SKM-1 (cell line): ENCODE measurements around the gene CAND2.
A peak's percentile ranks its signal among the peaks of the same experiment; 100 is the strongest.
"Not testable (repeated sequence)": the region's sequence is repeated elsewhere in the genome, so short reads cannot be mapped to it uniquely, and the experiment has no call there.

ENCODE experiments used
- DNase-seq: peaks from one replicate; lab custom pipeline; 2025; ENCODE audit not compliant: unreplicated experiment; lab: John Stamatoyannopoulos, UW

CAND2 gene

DNA sequence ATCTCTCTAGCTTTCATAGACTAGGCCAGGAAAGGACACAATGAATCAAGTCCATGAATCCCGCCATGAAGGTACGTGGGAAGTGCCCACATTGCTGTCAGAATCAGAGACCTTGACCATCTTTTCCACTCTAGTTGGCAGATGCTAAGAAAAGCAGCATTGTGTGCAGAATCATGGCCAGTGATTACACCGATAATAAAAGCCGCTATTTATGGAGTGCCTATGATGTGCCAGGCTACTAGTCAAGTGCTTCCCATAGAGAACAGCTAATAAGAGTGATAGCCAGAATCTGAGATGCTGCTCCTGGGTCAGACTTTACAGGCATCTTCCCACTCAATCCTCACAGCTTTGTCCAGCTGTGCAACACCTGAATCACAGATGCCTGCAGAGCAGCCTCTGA lies 58.1 kb downstream of the CAND2 start:
- DNase-seq, result no peak

DNA sequence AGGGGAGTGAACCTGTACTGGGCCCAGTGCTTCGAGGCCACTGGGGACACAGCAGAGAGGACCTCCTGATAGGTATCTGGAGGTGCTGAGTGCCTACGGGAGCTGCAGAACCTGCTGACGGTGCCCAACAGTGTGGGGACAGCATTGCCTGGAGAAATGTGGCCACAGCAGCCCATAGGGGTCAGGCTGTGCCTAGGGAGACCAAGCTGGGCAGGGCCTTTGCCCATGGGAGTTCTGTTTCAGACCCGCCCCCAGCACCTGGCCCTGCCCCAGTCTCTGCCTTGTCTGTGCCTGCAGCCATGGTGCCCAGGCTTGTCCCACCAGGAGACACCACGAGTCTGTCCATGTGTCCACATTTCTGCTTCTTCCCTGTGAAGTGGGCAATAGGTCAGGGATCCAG lies 60.1 kb downstream of the CAND2 start:
- no peak for DNase-seq

DNA sequence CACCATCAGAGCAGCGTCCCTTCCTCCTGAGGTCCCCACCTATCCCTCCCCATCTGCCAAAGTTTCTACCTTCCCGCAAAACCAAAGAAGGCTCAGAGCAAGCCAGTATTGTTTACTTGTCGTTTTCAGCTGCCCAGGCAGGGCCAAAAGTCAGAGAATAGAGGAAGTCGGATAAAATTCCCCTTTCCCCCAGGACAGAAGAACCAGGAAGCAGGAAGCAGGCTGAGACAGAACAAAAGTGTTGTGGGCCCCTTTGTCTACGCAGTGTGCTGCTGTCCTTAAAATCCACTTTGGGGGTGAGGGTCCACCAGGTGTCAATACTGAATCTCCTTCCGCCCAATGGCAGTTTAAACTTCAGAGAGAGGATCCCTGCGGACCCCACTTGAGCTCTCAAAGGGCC lies 63.4 kb downstream of the CAND2 start:
- DNase-seq, result no peak

DNA sequence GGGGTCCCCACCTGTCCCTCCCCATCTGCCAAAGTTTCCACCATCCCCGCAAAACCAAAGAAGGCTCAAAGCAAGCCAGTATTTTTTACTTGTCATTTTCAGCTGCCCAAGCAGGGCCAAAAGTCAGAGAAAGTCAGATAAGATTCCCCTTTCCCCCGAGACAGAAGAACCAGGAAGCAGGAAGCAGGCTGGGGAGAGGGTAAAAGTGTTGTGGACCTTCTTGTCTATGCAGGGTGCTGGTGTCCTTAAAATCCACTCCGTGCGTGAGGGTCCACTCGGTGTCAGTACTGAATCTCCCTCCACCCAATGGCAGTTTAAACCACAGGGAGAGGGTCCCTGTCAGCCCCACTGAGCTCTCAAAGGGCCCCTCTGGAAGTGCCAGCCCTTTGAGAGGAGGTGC lies 65.1 kb downstream of the CAND2 start:
- DNase-seq, result no peak

DNA sequence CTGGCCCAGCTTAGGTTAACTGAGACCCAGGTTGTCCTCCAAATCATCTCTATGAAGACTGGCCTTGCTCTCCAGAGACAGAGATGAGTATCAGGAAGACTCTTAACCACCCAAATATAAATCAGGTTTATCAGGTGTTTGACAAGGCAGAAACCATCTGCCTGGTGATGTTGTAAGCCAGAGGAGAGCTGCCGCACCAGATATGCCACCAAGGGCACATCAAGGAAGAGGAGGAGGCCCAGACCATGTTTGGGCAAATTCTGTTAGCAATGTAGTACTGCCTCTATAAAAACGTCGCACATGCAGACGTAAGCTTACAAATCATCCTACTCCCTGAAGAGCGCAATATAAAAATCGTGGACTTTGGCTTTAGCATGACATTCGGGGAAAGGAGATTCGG lies 65.9 kb downstream of the CAND2 start:
- no peak for DNase-seq

DNA sequence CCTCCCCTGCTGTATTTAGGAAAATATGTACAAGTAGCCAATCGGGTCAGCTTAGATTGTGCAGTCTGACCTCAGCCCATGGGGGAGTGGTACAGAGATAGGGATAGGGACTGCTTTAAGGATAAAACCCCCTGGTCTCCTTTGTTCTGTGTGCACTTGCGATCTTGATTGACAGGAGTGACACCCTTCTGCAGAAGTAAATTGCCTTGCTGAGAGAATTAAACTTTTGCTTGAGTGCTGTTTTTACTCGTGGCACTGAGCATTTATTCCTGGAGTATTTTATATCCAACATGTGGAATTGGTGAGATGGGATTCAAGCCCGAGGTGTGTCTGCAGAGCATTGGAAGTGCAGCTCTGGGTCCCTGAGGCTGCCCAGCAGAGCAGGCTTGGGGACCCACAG lies 68.8 kb downstream of the CAND2 start:
- no peak for DNase-seq

DNA sequence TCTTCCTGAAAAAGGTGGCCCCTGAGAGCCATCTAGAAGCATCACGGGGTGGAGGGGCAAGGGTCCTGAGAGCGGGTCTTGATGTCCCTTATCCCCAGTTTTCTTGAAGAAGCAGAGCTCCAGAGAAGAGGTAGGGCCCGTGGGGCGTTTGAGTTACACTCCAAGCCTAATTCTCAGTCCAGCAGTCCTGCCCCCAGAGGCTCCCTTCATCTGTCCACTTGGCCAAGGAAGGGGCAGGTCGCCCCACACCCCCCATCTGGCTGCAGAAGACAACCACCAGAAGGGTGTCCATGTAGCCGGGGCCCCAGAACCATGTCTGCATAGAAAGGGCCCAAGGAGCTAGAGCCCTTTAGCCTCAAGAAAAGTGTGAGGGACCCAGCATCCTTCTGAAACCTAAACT lies 70.4 kb downstream of the CAND2 start:
- DNase-seq, result no peak

DNA sequence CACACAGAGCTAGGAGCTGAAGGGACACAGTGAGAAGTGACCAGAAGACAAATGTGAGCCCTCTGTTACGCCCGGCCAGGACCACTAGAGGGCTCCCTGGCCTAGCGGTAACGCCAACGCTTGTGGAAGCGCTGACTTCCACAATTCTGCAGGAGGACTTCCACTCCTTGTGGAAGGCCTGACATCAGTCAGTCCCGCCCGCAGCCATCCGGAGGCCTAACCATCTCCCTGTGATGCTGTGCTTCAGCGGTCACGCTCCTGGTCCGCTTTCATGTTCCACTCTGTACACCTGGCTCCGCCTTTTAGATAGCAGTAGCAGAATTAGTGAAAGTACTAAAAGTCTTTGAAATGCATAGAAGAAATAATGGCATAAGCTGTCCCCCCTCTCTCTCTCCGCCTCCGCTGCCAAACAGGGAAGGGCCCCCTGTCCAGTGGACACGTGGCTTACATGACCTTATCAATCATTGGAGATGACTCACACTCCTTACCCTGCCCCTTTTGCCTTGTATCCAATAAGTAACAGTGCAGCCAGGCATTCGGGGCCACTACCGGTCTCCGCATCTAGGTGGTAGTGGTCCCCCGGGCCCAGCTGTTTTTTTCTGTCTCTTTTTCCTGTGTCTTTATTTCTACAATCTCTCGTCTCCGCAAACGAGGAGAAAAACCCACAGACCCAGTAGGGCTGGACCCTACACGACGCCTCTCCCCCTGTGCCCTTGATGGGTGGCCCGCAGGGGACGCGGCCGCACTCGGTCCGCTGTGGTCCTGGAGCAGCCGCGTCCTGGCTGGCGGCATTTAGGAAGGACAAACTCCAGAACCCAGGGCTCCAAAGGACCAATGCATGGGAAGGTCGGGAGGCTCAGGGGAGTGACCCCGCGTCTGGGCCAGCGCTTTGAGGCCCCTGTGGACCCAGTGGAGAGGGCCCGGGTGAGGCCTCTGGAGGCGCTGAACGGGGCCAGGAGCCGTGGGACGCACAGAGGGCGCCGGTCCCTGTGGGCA lies 71.9 kb downstream of the CAND2 start:
- DNase-seq, result peak; percentile 66

DNA sequence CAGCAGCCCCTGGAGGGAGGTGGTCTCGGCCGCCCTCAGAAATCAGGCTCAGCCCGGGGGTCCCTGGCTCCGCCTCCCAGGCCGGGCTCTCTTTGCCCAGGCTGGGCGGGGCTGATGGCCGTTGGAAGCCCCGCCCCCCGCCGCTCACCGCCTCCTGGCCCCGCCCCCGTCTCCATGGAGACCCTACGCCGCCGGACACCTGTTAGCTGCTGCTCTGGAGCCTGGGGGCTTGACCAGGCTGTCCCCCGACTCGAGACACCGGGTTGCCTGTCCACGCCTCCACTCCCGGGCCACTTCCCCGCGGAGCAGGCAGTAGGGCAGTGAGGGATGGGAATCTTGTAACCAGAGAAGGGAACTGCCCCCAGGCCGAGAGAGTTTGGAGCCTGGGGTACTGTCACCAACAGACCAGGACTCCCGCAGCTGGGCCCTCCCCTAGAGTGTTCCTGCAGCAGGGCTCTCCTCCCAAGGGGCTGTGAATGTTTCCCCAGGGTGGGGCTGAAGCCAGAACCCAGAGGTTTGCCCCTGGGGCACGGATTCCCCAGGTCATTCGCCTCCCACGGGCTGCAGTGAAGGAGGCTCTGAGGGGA lies 72.6 kb downstream of the CAND2 start:
- no peak for DNase-seq

DNA sequence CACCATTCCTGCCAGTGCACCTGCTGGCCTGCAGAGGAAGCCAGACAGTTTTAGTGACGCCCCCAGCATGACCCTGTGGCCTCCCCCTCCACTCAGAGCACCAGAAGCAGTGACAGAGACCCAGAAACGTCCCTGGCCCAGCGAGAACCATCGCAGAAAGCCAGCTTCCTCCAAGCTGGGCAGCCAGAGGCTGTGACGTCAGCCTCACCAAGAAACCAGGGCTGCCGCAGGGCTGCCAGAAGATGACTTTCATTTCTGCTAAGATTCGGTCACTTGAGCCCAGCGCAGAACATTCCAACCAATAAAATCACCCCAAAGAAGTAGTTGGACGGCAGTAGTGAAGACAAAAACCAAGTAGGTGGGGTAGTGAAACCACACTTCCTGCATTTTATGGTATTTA lies 74.5 kb downstream of the CAND2 start:
- DNase-seq, result no peak

DNA sequence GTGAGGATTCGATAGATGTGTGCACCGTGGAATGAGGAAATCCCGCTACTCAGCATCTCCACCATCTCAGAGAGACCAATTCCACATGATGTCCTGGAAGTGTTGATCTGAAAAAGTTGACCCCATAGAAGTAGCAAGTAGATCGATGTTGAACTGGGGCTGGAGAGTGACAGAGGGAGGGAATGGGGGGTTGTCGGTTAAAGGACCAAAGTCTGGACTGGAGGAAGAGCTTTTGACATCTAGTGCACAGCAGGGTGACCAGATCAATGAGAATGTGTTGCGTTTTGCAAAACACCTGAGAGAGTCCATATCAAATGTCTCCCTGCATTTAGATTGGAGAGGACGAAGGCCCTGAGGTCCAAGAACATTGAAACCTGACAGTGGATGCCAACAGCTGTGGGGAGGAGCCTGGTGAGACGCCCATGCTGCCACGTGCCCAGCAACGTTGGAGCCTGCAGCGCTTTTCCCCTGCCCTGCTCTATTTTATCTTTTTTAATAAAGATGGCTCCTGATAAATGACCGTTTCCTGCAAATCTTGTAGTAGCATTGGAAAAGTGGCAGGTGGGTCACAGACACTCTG lies 75.0 kb downstream of the CAND2 start:
- no peak for DNase-seq

DNA sequence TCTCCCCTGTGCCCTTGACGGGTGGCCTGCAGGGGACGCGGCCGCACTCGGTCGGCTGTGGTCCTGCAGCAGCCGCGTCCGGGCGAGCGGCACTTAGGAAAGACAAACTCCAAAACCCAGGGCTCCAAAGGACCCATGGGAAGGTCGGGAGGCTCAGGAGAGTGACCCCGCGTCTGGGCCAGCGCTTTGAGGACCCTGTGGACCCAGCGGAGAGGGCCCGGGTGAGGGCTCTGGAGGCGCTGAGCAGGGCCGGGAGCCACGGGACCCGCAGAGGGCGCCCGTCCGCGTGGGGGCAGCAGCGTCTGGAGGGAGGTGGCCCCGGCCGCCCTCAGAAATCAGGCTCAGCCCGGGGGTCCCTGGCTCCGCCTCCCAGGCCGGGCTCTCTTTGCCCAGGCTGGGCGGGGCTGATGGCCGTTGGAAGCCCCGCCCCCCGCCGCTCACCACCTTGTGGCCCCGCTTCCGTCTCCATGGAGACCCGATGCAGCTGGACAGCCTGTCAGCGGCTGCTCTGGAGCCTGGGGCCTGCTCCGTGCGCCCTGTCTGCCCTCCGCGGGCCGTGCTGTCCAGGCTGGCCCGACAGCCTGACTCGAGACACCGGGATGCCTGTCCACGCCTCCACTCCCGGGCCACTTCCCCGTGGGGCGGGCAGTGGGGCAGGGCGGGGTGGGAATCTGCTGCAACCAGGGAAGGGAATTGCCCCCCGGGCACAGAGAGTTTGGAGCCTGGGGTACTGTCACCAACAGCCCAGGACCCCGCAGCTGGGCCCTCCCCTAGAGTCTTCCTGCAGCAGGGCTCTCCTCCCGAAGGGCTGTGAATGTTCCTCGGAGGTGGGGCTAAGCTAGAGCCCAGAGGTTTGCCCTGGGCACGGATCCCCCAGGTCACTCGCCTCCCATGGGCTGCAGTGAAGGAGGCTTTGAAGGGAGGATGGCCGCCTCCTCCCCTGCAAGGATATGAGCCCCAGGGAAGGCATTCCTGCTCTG lies 79.7 kb downstream of the CAND2 start:
- DNase-seq, result no peak

DNA sequence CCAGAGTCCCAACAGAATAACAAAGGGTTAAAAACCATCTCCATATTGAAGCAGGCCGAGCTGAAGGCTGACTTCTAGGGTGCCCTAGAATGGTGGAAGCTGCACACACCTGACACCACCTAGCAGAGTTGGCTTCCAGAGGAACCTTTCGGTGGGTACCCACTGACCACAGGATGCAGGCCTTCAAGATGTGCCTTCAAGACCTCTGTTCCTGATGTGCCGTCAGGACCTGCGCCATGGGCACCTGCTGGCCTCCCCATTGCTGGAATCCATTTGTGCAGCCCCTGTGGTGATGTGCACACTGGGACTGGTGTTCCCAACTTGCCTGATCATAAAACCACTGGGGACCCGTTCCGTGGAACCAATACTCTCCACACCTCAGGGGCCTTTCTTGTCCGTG lies 80.6 kb downstream of the CAND2 start:
- no peak for DNase-seq

DNA sequence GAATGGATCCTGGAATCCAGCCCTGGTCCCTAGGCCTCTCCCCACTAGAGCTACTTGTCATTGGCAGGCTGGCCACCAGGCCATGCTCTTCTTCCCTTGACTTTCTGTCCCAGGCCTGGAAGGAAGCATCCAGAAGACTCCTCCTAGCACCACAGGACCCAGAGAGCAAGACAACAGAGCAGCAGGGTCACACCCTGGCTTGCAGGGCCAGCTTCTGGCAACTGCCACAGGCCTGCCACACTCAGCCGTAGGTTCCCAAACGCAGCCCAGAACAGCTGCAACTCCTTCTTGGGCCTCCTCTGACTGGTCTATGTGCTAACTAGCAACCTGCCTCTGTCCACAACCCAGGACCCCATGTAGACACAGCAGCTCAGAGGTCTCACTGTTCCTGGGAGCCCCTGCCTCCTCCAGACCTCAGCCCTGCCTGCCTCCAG lies 81.7 kb downstream of the CAND2 start:
- DNase-seq, result no peak

DNA sequence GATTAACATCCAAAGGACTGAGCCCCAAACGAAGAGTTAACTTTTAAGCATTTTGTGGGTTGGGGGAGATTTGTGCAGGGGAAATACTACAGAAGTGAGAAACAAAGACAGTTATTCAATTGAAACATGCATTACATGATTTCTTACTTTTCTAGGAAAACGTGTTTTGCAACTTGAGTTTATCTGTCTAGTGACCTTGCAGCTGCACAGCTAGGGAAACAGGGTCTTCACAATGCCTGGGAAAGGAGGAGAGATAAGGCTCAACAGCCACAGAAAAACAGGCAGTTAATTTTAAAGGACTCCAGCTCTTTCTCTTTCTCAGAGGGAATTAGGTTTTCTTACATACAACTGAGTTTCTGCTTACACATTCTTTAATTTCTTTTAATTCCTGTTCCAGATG lies 82.3 kb downstream of the CAND2 start:
- not testable (repeated sequence) for DNase-seq

DNA sequence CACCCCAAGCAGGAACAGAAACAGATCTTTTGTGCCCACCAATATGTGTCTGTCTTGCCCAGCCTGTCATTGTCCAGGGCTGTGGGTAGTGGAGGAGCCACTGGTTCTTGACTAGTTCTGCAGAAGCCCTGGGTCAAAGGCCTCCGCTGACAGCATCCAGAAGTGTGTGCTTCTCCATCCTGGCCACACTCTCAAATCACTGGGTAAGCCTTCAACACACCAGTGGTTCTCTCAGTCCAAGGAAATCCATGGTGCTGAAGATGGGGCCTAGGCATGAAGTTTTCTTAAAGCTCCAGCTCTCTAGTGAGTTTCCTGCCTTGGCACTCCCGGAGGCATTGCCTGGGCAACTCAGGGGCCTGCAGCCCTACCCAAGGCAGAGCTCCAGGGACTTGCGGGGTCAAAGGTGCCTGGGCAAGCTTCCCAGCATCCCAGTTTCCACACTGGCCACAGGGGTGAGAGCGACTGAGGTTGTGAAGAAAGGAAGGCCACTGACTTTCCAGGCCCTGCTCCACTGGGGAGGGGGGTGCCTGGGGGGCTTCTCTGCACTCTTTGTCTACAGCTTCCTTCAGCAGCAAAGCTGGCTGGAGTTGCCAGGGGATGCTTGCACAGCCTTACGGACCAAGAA lies 82.8 kb downstream of the CAND2 start:
- no peak for DNase-seq

DNA sequence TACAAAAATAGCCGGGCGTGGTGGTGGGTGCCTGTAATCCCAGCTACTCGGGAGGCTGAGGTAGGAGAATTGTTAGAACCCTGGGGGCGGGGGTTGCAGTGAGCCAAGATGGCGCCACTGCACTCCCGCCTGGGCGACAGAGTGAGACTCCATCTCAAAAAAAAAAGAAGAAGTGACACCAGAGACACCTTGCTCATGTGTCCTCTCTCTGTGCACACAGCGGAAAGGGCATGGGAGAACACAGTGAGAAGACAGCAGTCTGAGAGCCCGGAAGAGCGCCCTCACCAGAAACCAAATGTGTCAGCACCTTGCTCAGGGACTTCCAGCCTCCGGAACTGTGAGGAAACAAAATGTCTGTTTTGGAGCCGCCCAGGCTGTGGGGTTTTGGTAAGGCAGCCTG lies 85.4 kb downstream of the CAND2 start:
- DNase-seq, result not testable (repeated sequence)

DNA sequence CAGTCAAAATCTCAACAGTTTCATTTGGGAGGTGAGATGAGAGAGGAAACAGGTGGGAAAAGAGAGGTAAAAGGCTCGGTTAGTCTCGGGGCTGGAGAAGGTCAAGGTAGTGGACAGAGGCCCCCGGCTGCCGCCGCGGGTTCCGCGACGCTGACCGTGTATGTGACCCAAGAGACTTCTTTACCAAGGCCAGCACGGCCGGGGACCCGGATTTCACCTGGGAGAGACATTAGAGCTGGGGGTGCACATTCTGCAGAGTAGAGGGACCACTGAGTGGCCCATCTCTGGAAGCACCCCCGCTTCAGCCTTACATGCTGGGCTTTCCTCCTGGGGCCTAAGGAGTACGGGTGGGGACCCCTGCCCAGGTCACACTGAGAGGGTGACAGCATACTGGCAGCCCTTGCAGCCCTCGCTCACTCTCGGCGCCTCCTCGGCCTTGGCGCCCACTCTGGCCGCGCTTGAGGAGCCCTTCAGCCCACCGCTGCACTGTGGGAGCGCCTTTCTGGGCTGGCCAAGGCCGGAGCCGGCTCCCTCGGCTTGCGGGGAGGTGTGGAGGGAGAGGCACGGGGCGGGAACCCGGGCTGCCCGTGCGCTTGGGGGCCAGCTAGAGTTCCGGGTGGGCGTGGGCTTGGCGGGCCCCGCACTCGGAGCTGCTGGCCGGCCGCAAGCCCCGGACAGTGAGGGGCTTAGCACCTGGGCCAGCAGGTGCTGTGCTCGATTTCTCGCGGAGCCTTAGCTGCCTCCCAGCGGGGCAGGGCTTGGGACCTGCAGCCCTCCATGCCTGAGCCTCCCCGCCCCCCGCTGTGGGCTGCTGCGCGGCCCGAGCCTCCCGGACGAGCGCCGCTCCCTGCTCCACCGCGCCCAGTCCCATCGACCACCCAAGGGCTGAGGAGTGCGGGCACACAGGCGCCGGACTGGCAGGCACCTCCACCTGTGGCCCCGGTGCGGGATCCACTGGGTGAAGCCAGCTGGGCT lies 86.1 kb downstream of the CAND2 start:
- no peak for DNase-seq

DNA sequence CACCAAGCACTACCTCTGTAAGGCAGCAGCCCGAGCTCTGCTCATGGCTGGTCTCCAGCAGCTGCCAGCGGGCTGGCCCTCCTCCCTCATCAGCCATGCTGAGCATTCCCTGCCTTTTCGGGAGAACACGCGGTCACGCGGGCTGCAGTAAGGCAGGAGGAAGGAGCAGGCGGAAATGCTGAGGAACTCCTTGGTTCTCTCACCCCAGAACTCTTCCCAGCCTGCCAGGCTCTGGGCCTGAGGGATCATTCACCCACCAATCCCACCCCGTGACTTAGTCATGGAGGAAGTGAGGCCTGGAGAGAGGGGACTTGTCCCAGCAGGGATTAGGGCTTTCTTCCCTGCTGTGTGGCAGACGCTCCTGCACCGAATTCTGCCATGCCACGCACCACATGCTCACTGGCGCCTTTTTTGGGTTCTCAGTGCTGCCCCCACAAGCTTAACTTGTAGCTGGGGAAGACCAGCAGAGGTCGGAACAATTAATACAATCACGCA lies 87.8 kb downstream of the CAND2 start:
- no peak for DNase-seq
